ENCODE data around the gene DBH.

The DBH gene

GRCh38 chr9:133635533-133636531 is at the start of gene DBH:
TSS of gene DBH (plus strand) at chr9:133636363. CDS start at chr9:133636372, 9 bp downstream.
- DNase-seq: no peak

GRCh38 chr9:133587051-133587450 is 49.1 kb upstream of the DBH start:
- no peak for DNase-seq

GRCh38 chr9:133587466-133587865 is 48.7 kb upstream of the DBH start:
- DNase-seq: no peak

- no peak for DNase-seq
Observed at GRCh38 chr9:133589454-133590227, 46.5 kb upstream of the DBH start.

GRCh38 chr9:133590231-133590855 is 45.8 kb upstream of the DBH start:
- DNase-seq: no peak

GRCh38 chr9:133591116-133591910 is 44.9 kb upstream of the DBH start:
- DNase-seq: no peak

- no peak for DNase-seq
Observed at GRCh38 chr9:133591985-133592384, 44.2 kb upstream of the DBH start.

GRCh38 chr9:133592731-133593409 is 43.3 kb upstream of the DBH start:
- no peak for DNase-seq

GRCh38 chr9:133593587-133594253 is 42.4 kb upstream of the DBH start:
- DNase-seq: no peak

GRCh38 chr9:133594310-133594709 is 41.9 kb upstream of the DBH start:
- DNase-seq: no peak

- DNase-seq: no peak
Observed at GRCh38 chr9:133595910-133596309, 40.3 kb upstream of the DBH start.

- peak in 1 of 2 experiments; percentile 33 for DNase-seq
Observed at GRCh38 chr9:133597316-133597957, 38.7 kb upstream of the DBH start.

GRCh38 chr9:133598978-133599377 is 37.2 kb upstream of the DBH start:
- no peak for DNase-seq

- DNase-seq: no peak
Observed at GRCh38 chr9:133599470-133600173, 36.5 kb upstream of the DBH start.

- DNase-seq: no peak
Observed at GRCh38 chr9:133600739-133601138, 35.4 kb upstream of the DBH start.

- no peak for DNase-seq
Observed at GRCh38 chr9:133601746-133602145, 34.4 kb upstream of the DBH start.

GRCh38 chr9:133602277-133602676 is 33.9 kb upstream of the DBH start:
- DNase-seq: no peak

- DNase-seq: no peak
Observed at GRCh38 chr9:133603135-133603927, 32.8 kb upstream of the DBH start.

GRCh38 chr9:133604214-133604613 is 31.9 kb upstream of the DBH start:
- DNase-seq: no peak

Measured in NCI-H1930 (cell line).